ENCODE data around the gene ZDHHC20.
A peak's percentile ranks its signal among the peaks of the same experiment; 100 is the strongest.

The ZDHHC20 gene

GRCh38 chr13:21445759-21446158, 13.3 kb downstream of the ZDHHC20 start:
- FAIRE-seq, result no peak
- TF ChIP-seq POLR2AphosphoS5 (IDR thresholded peaks at IDR 0.05; ENCODE audit: low read depth, low read length) (no peak), TAF1 (IDR thresholded peaks at IDR 0.05; ENCODE audit: low read depth, low read length) (no peak), PAX5 (IDR thresholded peaks at IDR 0.05; ENCODE audit: insufficient read depth, low read length, severe bottlenecking) (no peak)
- no peak for DNase-seq (ENCODE audit: insufficient read length, low spot score)

- TF ChIP-seq POU2F2 (IDR thresholded peaks at IDR 0.05; ENCODE audit: low read depth, low read length) (no peak), SPI1 (IDR thresholded peaks at IDR 0.05; ENCODE audit: low read depth, low read length) (no peak), POLR2A (IDR thresholded peaks at IDR 0.05; ENCODE audit: low read depth, low read length) (no peak), PAX5 (IDR thresholded peaks at IDR 0.05; ENCODE audit: insufficient read depth, low read length, severe bottlenecking) (no peak), TAF1 (IDR thresholded peaks at IDR 0.05; ENCODE audit: low read depth, low read length) (no peak), POLR2AphosphoS5 (IDR thresholded peaks at IDR 0.05; ENCODE audit: low read depth, low read length) (no peak)
- no peak for FAIRE-seq
- no peak for DNase-seq (ENCODE audit: insufficient read length, low spot score)
Measured at GRCh38 chr13:21443171-21443570, 15.9 kb downstream of the ZDHHC20 start.

- FAIRE-seq (no peak), DNase-seq (ENCODE audit: insufficient read length, low spot score) (no peak)
- TF ChIP-seq SPI1 (IDR thresholded peaks at IDR 0.05; ENCODE audit: low read depth, low read length), result no peak
- TF ChIP-seq POU2F2 (IDR thresholded peaks at IDR 0.05; ENCODE audit: low read depth, low read length), result no peak
- TF ChIP-seq POLR2AphosphoS5 (IDR thresholded peaks at IDR 0.05; ENCODE audit: low read depth, low read length), result no peak
- TF ChIP-seq PAX5 (IDR thresholded peaks at IDR 0.05; ENCODE audit: insufficient read depth, low read length, severe bottlenecking), result no peak
- no peak for TF ChIP-seq POLR2A (IDR thresholded peaks at IDR 0.05; ENCODE audit: low read depth, low read length)
- no peak for TF ChIP-seq TAF1 (IDR thresholded peaks at IDR 0.05; ENCODE audit: low read depth, low read length)
Measured at GRCh38 chr13:21436582-21436981, 22.5 kb downstream of the ZDHHC20 start.

GRCh38 chr13:21435687-21436151, 23.4 kb downstream of the ZDHHC20 start:
- peak; percentile 97 for FAIRE-seq
- TF ChIP-seq SPI1 (IDR thresholded peaks at IDR 0.05; ENCODE audit: low read depth, low read length) (peak; percentile 45), POU2F2 (IDR thresholded peaks at IDR 0.05; ENCODE audit: low read depth, low read length) (0 out of 2 replicates have a peak, but pooled peaks have one; percentile 54), POLR2AphosphoS5 (IDR thresholded peaks at IDR 0.05; ENCODE audit: low read depth, low read length) (no peak), PAX5 (IDR thresholded peaks at IDR 0.05; ENCODE audit: insufficient read depth, low read length, severe bottlenecking) (peak; percentile 64)
- DNase-seq (ENCODE audit: insufficient read length, low spot score), result peak; percentile 35

- TF ChIP-seq PAX5 (IDR thresholded peaks at IDR 0.05; ENCODE audit: insufficient read depth, low read length, severe bottlenecking) (no peak), POLR2A (IDR thresholded peaks at IDR 0.05; ENCODE audit: low read depth, low read length) (no peak), POLR2AphosphoS5 (IDR thresholded peaks at IDR 0.05; ENCODE audit: low read depth, low read length) (no peak), TAF1 (IDR thresholded peaks at IDR 0.05; ENCODE audit: low read depth, low read length) (no peak), POU2F2 (IDR thresholded peaks at IDR 0.05; ENCODE audit: low read depth, low read length) (no peak), SPI1 (IDR thresholded peaks at IDR 0.05; ENCODE audit: low read depth, low read length) (no peak)
- no peak for DNase-seq (ENCODE audit: insufficient read length, low spot score)
- FAIRE-seq, result no peak
Measured at GRCh38 chr13:21435231-21435630, 23.9 kb downstream of the ZDHHC20 start.

GRCh38 chr13:21434588-21434987, 24.5 kb downstream of the ZDHHC20 start:
- no peak for FAIRE-seq
- TF ChIP-seq POLR2A (IDR thresholded peaks at IDR 0.05; ENCODE audit: low read depth, low read length) (no peak), PAX5 (IDR thresholded peaks at IDR 0.05; ENCODE audit: insufficient read depth, low read length, severe bottlenecking) (no peak), POLR2AphosphoS5 (IDR thresholded peaks at IDR 0.05; ENCODE audit: low read depth, low read length) (no peak), SPI1 (IDR thresholded peaks at IDR 0.05; ENCODE audit: low read depth, low read length) (no peak), POU2F2 (IDR thresholded peaks at IDR 0.05; ENCODE audit: low read depth, low read length) (no peak), TAF1 (IDR thresholded peaks at IDR 0.05; ENCODE audit: low read depth, low read length) (no peak)

GRCh38 chr13:21429211-21429610, 29.9 kb downstream of the ZDHHC20 start:
- DNase-seq (ENCODE audit: insufficient read length, low spot score) (no peak), FAIRE-seq (no peak)
- no peak for TF ChIP-seq POLR2AphosphoS5 (IDR thresholded peaks at IDR 0.05; ENCODE audit: low read depth, low read length)
- TF ChIP-seq SPI1 (IDR thresholded peaks at IDR 0.05; ENCODE audit: low read depth, low read length), result no peak
- TF ChIP-seq POLR2A (IDR thresholded peaks at IDR 0.05; ENCODE audit: low read depth, low read length), result no peak
- TF ChIP-seq PAX5 (IDR thresholded peaks at IDR 0.05; ENCODE audit: insufficient read depth, low read length, severe bottlenecking), result no peak

More at GRCh38 chr13:21434588-21434987, 24.5 kb downstream of the ZDHHC20 start:
- DNase-seq (ENCODE audit: insufficient read length, low spot score), result no peak

GRCh38 chr13:21427741-21428140, 31.4 kb downstream of the ZDHHC20 start:
- TF ChIP-seq SPI1 (IDR thresholded peaks at IDR 0.05; ENCODE audit: low read depth, low read length) (no peak), POU2F2 (IDR thresholded peaks at IDR 0.05; ENCODE audit: low read depth, low read length) (no peak), POLR2AphosphoS5 (IDR thresholded peaks at IDR 0.05; ENCODE audit: low read depth, low read length) (no peak), TAF1 (IDR thresholded peaks at IDR 0.05; ENCODE audit: low read depth, low read length) (no peak), PAX5 (IDR thresholded peaks at IDR 0.05; ENCODE audit: insufficient read depth, low read length, severe bottlenecking) (no peak), POLR2A (IDR thresholded peaks at IDR 0.05; ENCODE audit: low read depth, low read length) (no peak)
- no peak for FAIRE-seq
- no peak for DNase-seq (ENCODE audit: insufficient read length, low spot score)

GRCh38 chr13:21426238-21426637, 32.9 kb downstream of the ZDHHC20 start:
- no peak for FAIRE-seq
- DNase-seq (ENCODE audit: insufficient read length, low spot score), result no peak
- TF ChIP-seq POU2F2 (IDR thresholded peaks at IDR 0.05; ENCODE audit: low read depth, low read length) (no peak), SPI1 (IDR thresholded peaks at IDR 0.05; ENCODE audit: low read depth, low read length) (no peak), PAX5 (IDR thresholded peaks at IDR 0.05; ENCODE audit: insufficient read depth, low read length, severe bottlenecking) (no peak), TAF1 (IDR thresholded peaks at IDR 0.05; ENCODE audit: low read depth, low read length) (no peak), POLR2AphosphoS5 (IDR thresholded peaks at IDR 0.05; ENCODE audit: low read depth, low read length) (no peak)

- TF ChIP-seq SPI1 (IDR thresholded peaks at IDR 0.05; ENCODE audit: low read depth, low read length) (no peak), POLR2AphosphoS5 (IDR thresholded peaks at IDR 0.05; ENCODE audit: low read depth, low read length) (no peak), PAX5 (IDR thresholded peaks at IDR 0.05; ENCODE audit: insufficient read depth, low read length, severe bottlenecking) (no peak), POLR2A (IDR thresholded peaks at IDR 0.05; ENCODE audit: low read depth, low read length) (no peak), TAF1 (IDR thresholded peaks at IDR 0.05; ENCODE audit: low read depth, low read length) (no peak), POU2F2 (IDR thresholded peaks at IDR 0.05; ENCODE audit: low read depth, low read length) (no peak)
- peak; percentile 71 for FAIRE-seq
Measured at GRCh38 chr13:21420706-21421105, 38.4 kb downstream of the ZDHHC20 start.

More at GRCh38 chr13:21420706-21421105, 38.4 kb downstream of the ZDHHC20 start:
- no peak for DNase-seq (ENCODE audit: insufficient read length, low spot score)

Measured in GM12891 (cell line).